Measurements from ENCODE around the gene PIP5K1C.

DNA sequence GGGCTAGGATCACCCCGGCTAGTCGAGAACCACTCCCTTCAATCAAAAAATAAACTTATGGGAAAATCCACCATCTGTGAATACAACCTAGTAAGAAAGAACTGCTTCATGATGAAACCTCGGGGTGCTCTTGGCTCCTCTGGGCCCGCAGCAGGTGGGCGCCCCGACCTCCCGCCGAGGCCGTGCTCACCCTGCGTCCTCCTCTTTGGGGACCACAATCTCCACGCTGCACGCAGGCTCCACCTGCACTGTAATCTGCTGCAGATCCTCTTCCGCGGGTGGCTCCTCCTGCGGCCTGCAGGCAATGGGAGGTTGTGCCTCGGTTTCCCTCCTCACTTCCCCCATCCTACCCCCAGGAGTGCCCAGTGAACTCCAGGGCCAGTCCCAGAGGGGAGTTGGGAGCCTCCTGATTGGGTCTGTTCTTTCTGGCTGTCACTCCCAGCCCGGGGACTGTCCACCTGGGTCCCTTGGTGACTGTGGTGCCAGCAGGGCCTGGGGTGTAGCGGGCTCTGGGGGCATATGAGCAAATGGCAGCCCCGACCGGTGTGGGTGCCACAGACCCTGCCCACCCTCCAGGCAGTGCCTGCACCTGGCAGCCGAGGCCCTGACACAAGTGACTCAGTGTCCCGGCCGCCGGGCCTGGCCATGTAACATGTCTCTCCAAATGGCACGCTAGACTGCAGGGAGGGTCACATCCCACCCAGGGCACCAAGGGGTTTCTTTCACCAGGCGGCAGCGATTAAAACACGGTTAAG is 58.6 kb downstream of the PIP5K1C start:
- TF ChIP-seq TBP (optimal IDR thresholded peaks at IDR 0.05; ENCODE audit: low read depth, low read length) (no peak), ARHGAP35 (IDR thresholded peaks at IDR 0.05; ENCODE audit: partially characterized antibody) (no peak), POLR2A (conservative IDR thresholded peaks at IDR 0.05) (no peak), ZNF347 (CRISPR knock-in tag; IDR thresholded peaks at IDR 0.05; ENCODE audit: low read depth) (no peak), CBFA2T3 (IDR thresholded peaks at IDR 0.05) (no peak), ARID2 (IDR thresholded peaks at IDR 0.05) (no peak), JUND (IDR thresholded peaks at IDR 0.05; ENCODE audit: borderline replicate concordance, low read depth, low read length) (no peak), JUND (tag; IDR thresholded peaks at IDR 0.05; ENCODE audit: borderline replicate concordance, low read depth, low read length) (no peak), MAFF (IDR thresholded peaks at IDR 0.05; ENCODE audit: low read length) (no peak)
- TF ChIP-seq, protein P1, sequence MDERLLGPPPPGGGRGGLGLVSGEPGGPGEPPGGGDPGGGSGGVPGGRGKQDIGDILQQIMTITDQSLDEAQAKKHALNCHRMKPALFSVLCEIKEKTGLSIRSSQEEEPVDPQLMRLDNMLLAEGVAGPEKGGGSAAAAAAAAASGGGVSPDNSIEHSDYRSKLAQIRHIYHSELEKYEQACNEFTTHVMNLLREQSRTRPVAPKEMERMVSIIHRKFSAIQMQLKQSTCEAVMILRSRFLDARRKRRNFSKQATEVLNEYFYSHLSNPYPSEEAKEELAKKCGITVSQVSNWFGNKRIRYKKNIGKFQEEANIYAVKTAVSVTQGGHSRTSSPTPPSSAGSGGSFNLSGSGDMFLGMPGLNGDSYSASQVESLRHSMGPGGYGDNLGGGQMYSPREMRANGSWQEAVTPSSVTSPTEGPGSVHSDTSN (CRISPR knock-in tag; IDR thresholded peaks at IDR 0.05; ENCODE audit: low read depth) = no peak
- TF ChIP-seq, protein P1 (tag; conservative IDR thresholded peaks at IDR 0.05; ENCODE audit: low read depth) = no peak
